Stomach smooth muscle (tissue), 2 donors: ENCODE results near the gene EPHB3.

Experiments
- H3K27ac ChIP-seq: one replicate; pipeline ENCODE4 v1.7.0; 2013; ENCODE audit warnings: mild to moderate bottlenecking, low read length, inconsistent platforms
- H3K27me3 ChIP-seq, 2 donors: one replicate each; pipeline ENCODE4 v1.7.0; 2013; ENCODE audit warnings: low read length in 2 of 2; ENCODE audit not compliant: insufficient read depth in 2 of 2, control insufficient read depth in 1 of 2
- H3K36me3 ChIP-seq, 2 donors: one replicate each; pipeline ENCODE4 v1.7.0; 2013; ENCODE audit warnings: low read length in 2 of 2; ENCODE audit not compliant: control insufficient read depth in 2 of 2, insufficient read depth in 2 of 2
- H3K4me1 ChIP-seq: one replicate; pipeline ENCODE4 v1.7.0; 2013; ENCODE audit warnings: low read length; ENCODE audit not compliant: control insufficient read depth, insufficient read depth
- H3K4me3 ChIP-seq, 2 donors: one replicate each; pipeline ENCODE4 v1.7.0; 2013; ENCODE audit warnings: low read length in 2 of 2
- H3K9ac ChIP-seq, 2 donors: one replicate each; pipeline ENCODE4 v1.7.0; 2013; ENCODE audit warnings: low read length in 2 of 2, mild to moderate bottlenecking in 1 of 2
- H3K9me3 ChIP-seq, 2 donors: one replicate each; pipeline ENCODE4 v1.7.0; 2013; ENCODE audit warnings: low read length in 2 of 2; ENCODE audit not compliant: control insufficient read depth in 2 of 2
- donor health status: healthy.
- donor health status: Pancreatic carcinoma.

The EPHB3 gene

GRCh38 chr3:184631472-184631861 lies 69.9 kb downstream of the EPHB3 start:
- Histone ChIP-seq H3K4me3 (no peak overlapping the region), H3K4me1 (no peaks in the 10 kb centered on the region), H3K9me3 (no peaks in the 10 kb centered on the region), H3K27ac (no peak overlapping the region), H3K27me3 (no peaks in the 10 kb centered on the region), H3K36me3 (no peaks in the 10 kb centered on the region), H3K9ac (no peak overlapping the region)
